Raji (cell line): ENCODE results near the gene COL13A1.

ENCODE experiments used
- POLR2A ChIP-seq: IDR thresholded peaks from 2 replicates; pipeline ENCODE4 v1.6.1; 2011; ENCODE audit warnings: low read depth, low read length, control low read depth; ENCODE audit not compliant: insufficient read depth

The COL13A1 gene

DNA sequence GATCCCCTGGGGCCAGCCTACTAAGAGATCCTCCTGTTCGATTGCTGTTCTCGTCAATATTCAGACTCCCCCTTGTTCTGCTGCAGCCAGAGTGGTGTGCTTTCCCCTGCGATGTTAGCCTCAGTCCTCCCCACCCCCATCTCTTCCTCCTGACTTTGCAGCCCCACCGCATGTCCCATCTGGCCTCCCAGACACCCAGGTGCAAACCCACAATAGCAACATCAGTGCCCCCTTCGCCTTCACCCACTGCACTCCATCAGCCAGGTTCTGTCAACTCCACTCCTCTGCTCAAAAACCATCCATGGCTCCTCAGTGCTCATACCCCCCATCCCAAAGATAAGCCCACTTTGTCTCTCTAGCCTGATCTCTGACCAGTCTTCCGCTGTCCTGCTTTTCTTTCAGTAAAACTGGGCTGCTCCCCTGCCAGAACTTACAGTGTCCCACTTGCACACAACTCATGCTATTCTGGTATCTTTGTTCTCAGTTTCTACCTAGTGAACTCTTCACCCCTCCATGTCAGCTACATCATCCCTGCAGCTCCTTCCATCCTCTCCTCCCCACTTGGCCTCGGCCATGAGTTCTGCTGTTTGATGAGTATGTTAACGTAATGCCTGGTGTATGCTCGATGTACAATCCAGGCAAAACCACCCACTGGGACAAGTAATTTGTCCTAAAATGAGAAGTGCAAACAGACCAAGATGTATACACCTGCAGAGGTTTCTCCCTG, 26.6 kb downstream of the COL13A1 start:
- no peak for TF ChIP-seq POLR2A

DNA sequence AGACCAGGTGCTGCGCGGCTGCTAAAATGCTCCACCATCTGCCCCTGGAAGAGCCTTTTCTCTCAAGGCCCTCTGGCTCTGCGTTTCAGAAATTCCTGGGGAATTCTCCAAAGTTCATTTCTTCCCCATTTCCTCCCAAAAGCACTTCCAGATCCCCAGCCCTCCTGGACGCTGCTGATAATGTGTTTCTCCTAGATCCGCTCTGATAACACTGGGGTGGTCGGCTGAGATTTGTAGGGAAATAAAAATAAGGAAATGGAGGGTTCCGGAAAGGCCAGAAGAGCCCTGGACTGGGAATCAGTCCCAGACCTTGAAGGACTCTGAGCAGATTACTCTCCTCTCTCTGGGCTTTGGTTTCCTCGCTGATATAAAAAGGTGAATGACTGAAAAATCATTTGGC, 28.1 kb downstream of the COL13A1 start:
- no peak for TF ChIP-seq POLR2A

DNA sequence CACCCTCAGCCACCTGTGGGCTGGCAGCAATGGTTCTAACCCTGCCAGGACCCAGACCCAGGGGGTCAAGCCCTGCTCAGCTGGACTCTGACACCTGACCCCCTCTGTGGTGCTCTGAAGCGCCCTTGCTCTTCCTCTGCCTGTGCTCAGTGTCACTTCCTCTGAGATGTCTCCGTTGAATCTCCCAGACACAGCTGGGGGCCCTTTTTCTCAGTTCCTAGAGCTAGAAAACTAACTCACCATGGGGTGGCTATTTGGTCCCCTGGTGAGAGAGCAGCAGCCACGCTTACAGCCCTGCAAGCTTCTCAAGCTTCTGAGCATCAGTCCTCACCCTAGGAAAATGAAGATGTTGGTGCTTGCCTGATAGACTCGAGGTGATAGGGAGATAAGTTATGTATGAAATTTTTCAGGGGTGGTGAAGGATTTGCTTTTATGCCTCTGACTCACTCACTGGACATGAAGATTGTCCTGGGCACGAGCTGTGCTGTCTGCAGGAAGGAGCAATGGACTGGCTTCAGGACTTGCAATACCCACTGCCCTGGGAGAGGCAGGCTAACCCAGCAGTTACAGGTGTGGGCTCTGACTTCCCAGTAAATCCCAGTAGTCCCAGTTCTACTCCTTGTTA, 29.6 kb downstream of the COL13A1 start:
- no peak for TF ChIP-seq POLR2A

DNA sequence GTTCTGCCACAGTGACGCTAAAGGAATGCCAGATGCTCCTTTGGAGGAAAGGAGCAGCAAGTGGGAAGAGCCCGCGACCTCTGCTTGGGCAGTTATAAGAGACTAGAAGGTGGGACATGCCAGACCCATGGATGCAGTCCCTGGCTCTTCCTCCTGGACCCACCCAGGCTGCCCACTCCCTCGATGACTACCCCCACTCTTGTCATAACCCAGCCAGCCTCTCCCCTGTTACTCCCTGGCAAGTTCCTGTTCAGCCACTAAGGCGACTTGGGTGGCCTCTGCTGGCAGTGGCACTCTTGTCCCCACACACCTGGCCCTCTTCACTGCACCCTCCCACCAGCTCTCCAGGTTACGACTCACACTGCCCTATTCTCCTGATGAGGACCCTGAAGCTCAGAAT, 33.5 kb downstream of the COL13A1 start:
- no peak for TF ChIP-seq POLR2A

DNA sequence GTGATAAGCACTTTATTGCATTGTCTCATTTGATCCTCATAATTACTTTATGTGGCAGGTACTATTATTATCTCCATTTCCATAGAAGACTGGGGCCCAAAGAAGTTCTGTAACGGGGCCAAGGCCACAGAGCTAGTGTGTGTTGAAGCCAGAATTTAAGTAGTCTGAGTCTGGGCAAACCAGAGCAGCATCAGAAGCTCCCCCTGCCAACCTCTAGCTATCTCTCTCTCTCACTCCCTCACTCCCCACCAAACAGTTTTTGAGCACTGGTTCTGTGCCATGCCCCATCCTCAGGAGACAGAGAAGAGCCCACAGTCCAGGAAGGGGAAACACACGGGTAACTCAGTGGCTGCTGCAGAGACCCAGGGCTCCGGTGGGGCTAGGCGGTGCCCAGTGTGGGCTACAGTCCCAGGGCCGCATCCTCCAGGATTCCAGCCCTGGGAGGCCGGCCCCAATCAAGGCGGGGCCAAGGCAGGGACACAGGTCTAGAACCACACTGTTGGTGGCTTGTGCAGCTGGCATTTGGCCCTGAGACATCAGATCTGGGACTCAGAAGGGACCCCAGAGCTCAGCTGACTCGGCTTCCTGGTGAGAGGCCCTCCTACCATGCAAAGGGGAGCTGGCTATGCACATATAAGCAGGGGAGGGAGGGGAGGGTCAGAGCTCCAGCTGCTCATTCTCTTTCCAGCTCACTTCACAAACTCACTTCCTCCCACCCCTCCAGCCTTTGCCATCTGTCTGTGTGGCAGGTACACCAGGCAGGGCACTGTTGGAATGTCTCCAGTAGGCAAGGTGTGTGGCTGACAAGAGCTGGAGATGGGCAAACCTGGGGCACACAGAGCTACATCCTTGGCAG, 34.4 kb downstream of the COL13A1 start:
- no peak for TF ChIP-seq POLR2A

GRCh38 chr10:69836731-69837030, 35.0 kb downstream of the COL13A1 start:
- no peak for TF ChIP-seq POLR2A

- TF ChIP-seq POLR2A, result no peak
Observed at GRCh38 chr10:69837261-69837660, 35.6 kb downstream of the COL13A1 start.

- TF ChIP-seq POLR2A, result no peak
Observed at GRCh38 chr10:69838418-69838817, 36.7 kb downstream of the COL13A1 start.

DNA sequence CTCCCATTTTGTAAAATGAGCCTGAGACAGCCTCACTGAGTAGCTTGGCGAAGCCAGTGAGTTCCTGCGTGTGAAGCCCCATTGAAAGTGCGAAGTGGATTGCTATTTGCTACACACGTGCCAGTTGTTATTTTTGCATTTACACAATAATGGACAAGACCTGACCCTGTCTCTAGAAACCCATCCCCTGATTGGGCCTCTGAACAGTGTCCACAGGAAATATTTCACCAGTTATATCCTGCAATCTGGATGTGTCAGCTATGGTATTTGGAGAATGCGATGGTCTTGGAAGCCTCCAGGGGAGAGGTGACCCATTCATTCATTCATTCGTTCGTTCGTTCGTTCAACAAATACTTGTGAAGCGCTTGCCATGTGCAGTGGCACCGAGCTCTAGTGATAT, 37.1 kb downstream of the COL13A1 start:
- TF ChIP-seq POLR2A, result no peak

DNA sequence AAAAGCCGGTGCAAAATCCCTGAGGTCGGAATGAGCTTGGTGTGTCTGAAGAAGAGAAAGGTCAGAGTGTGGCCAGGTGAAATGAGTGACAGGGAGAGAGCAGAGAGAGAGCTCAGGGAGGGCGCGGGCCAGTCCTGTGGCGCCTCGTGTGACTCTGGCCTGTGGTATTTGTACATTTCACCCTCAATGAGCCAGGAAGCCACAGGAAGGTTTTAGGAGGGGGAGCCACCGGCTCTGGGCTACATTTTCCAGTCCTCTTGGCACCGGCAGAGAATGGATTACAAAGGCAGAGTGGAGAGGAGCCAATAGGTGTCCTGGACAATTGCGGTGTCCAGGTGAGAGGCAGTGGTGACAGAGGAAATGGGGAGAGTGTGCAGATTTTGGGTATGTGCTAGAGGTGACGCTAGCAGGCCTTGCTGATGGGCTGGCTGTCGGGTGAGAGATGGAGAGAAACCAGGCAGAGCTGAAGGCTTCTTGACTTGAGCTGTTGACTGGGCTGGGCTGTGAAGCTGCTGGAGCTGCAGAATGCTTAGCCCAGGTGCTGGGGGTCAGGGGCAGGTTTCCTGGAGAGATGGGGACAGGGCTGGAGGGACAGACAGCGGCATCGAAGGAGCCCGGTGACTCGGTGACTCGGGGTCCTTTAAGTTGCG, 38.1 kb downstream of the COL13A1 start:
- TF ChIP-seq POLR2A, result no peak

DNA sequence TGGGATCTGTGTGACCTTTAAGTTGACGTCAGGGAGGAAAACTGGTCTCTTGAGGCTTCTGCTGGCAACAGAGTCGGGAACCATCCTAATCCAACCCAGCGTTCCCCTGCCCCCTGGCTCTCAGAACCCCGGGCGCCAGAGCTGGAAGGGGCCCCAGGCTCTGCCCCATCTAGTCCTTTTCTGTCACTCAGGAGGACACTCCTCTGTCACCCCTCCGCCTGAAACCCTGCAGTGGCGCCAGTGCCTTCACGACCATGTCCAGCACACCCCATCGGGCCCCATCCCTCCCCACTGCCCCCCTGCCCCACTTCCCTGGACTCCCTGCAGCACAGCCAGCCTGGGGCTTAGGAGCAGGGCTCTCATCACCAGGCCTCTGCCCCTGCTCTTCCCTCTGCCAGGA, 39.1 kb downstream of the COL13A1 start:
- no peak for TF ChIP-seq POLR2A

DNA sequence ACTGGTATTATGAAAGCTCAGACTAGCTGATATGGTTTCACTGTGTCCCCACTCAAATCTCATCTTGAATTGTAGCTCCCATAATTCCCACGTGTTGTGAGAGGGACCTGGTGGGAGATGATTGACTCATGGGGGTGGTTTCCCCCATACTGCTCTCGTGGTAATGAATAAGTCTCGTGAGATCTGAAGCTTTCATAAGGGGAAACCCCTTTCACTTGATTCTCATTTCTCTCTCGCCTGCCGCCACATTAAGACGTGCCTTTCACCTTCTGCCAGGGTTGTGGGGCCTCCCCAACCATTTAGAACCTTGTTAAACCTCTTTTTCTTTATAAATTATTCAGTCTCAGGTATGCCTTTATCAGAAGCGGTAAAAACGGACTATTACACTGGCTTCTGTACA, 40.3 kb downstream of the COL13A1 start:
- no peak for TF ChIP-seq POLR2A

DNA sequence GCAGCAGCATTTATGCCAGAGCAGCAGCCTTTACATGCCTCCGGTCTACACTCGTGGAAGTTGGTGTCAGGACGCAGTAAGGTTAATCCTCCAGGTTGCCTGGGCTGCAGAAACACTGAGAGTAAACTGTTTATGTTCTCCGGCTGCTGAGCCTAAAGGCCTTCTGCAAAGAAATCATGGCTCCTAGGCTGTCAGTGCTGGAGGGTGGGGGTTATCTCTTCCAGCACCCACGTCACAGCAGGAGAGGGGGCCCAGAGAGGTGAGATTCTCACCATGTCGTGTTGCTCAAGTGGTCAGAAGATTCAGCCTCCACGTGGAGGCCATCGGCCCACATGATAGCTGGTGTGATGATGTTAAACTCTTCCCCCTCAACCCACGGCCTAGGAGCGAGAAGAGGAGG, 41.2 kb downstream of the COL13A1 start:
- TF ChIP-seq POLR2A, result no peak

- no peak for TF ChIP-seq POLR2A
Observed at GRCh38 chr10:69843923-69844322, 42.2 kb downstream of the COL13A1 start.

DNA sequence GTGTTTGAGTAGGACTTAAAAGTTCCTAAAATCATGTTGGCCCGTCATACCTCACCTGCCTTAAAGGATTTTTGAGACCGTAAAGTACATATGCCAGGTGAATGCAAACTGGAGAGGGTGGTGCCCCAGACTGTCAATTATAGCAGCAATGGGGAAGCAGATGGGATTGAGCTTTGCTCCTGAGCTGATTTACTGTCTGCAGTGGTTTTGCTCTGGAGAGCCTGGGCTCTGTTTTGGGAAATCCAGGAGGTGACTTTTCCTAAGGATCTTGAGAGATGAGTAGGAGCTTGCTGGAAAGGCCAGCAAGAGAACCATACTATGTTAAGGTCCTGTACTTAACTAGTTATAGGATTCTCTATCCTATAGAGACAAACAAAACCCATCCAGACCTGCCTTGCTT, 43.0 kb downstream of the COL13A1 start:
- TF ChIP-seq POLR2A, result no peak
